Measurements from ENCODE around the gene PGAP1. TPM values are rescaled to one million over a fixed set of nuclear protein-coding genes. Genes with fewer than 3 reads are reported as not detected.

The PGAP1 gene
- total and polyA plus RNA-seq, 4 experiments from 2014 or later = 0.43 to 9.1 (median 4.5) TPM

Other genes with a start within 250 kb of the PGAP1 start
- 10 to 100 TPM; 38.1 to 42.3 TPM for gene GTF3C3, start 127.0 kb downstream of the PGAP1 start, total RNA-seq
- gene GTF3C3, start 127.0 kb downstream of the PGAP1 start, polyA plus RNA-seq = 10 to 100 TPM; 13.4 to 14.1 TPM
- not detected for gene C2orf66, start 117.4 kb downstream of the PGAP1 start, total RNA-seq
- gene C2orf66, start 117.4 kb downstream of the PGAP1 start, polyA plus RNA-seq = not detected

Data from CD4-positive, alpha-beta memory T cell (primary cell).